GM18867 (cell line): ENCODE measurements around the gene PPIB.

Source experiments
- ATAC-seq: cut with Tn5 transposase; IDR thresholded peaks from one replicate; pipeline ENCODE4 v1.9.1; 2021; ENCODE audit warnings: mild to moderate bottlenecking, moderate library complexity; ENCODE audit not compliant: unreplicated experiment

Gene PPIB

GRCh38 chr15:64162869-64163658 is at the start of gene PPIB:
PPIB (minus strand) TSS chr15:64163022; CDS start chr15:64162986, 36 bp downstream.
- ATAC-seq: peak; percentile 91

GRCh38 chr15:64211696-64212095 is 48.9 kb upstream of the PPIB start:
- no peak for ATAC-seq

GRCh38 chr15:64210371-64210770 is 47.5 kb upstream of the PPIB start:
- no peak for ATAC-seq

GRCh38 chr15:64209680-64210334 is 47.0 kb upstream of the PPIB start:
- no peak for ATAC-seq

GRCh38 chr15:64205202-64205601 is 42.4 kb upstream of the PPIB start:
- no peak for ATAC-seq

GRCh38 chr15:64197425-64197824 is 34.6 kb upstream of the PPIB start:
- ATAC-seq: no peak

- no peak for ATAC-seq
These were observed 31.1 kb upstream of the PPIB start for GRCh38 chr15:64193971-64194370.

- ATAC-seq: no peak
These were observed 29.4 kb upstream of the PPIB start for GRCh38 chr15:64191971-64192830.

- no peak for ATAC-seq
These were observed 24.8 kb upstream of the PPIB start for GRCh38 chr15:64187396-64188191.

- ATAC-seq: no peak
These were observed 22.5 kb upstream of the PPIB start for GRCh38 chr15:64185146-64185911.

GRCh38 chr15:64182859-64183370 is 20.1 kb upstream of the PPIB start:
- ATAC-seq: no peak

GRCh38 chr15:64180235-64180824 is 17.5 kb upstream of the PPIB start:
- no peak for ATAC-seq

- ATAC-seq: no peak
These were observed 3.5 kb upstream of the PPIB start for GRCh38 chr15:64166102-64166890.

- ATAC-seq: no peak
These were observed 1.6 kb upstream of the PPIB start for GRCh38 chr15:64164436-64164835.

GRCh38 chr15:64163659-64164362 is 989 bp upstream of the PPIB start:
- ATAC-seq: peak; percentile 4

GRCh38 chr15:64162478-64162868 is 349 bp downstream of the PPIB start:
- ATAC-seq: peak; percentile 24

- ATAC-seq: no peak
These were observed 939 bp downstream of the PPIB start for GRCh38 chr15:64161688-64162477.
